CD4-positive, alpha-beta T cell treated with Interleukin-6 for 4 hours (primary cell): ENCODE measurements around the gene AP1M2.
"Not testable (repeated sequence)": the region's sequence is repeated elsewhere in the genome, so short reads cannot be mapped to it uniquely, and the experiment has no call there.

Experiments
- DNase-seq: peaks from one replicate; pipeline ENCODE4 v3.0.0-alpha.2; 2020; ENCODE audit warnings: mixed read lengths

AP1M2 gene

DNA sequence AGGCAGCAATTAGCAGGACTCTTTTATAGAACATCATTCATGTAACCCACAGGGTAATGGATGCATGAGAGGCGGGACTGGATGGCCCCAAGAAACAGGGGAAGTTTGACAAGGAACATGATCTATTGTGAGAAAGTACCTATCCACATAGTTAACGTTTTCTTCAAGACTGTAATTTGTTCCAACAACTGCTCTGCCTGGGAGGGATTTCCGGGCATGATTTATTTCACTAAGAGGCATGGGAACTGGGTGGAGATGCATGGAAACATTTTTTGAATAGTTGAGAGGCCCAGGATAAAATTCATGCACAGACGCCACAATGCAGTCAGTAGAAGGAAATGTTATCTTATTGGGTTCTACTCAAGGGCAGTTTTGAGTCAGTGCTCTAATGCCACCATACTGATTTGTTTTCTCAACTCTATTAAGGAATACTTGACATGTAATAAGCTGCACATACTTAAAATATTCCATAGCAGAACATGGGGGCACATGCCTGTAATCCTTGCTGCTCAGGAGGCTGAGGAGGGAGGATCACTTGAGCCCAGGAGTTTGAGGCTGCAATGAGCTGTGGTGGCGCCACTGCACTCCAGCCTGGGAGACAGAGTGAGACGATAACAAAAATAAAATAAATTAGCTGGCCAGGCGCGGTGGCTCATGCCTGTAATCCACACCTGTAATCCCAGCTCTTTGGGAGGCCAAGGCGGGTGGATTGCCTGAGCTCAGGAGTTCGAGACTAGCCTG is 53.3 kb downstream of the AP1M2 start:
- no peak for DNase-seq

DNA sequence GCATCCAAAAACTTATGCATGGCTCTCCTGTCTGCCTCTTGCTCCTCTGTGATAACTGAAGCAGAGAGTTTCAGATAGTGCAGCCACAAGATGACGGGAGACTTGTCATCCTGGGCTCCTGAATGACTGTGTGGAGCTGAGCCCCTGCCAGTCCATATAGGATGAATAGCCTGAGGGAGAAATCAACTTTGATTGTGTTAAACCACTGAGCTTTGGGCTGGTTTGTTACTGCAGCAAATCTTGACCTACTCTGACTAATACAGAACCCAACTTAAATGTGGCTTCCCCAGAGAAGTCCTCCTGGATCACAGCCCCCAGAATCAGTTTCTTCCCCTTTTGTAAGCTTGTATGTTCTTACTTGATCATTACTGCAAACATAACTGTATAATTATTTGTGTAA is 54.7 kb downstream of the AP1M2 start:
- DNase-seq = no peak

DNA sequence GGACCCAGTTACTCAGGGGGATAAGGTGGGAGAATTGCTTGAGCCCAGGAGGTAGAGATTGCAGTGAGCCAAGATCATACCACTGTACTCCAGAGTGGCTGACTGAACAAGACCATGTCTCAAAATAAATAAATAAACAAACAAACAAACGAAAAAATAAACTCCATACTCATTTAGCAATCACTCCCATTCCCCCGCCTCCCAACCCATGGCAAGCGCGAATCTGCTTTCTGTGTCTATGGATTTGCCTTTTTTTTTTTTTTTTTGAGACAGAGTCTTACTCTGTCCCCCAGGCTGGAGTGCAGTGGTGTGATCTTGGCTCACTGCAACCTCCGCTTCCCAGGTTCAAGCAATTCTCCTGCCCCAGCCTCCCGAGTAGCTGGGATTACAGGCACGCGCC is 60.2 kb downstream of the AP1M2 start:
- not testable (repeated sequence) for DNase-seq

DNA sequence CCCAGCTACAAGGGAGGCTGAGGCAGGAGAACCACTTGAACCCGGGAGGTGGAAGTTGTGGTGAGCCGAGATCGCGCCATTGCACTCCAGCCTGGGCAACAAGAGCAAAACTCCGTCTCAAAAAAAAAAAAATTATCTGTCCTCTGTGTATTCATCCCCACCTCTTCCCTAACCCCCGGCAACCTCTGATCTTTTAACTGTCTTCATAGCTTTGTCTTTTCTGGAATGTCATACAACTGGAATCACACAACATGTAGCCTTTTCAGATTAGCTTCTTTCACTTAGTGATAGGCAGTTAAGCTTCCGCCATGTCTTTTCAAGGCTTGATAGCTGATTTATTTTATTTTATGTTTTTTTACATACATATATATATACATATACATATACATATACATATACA is 61.5 kb downstream of the AP1M2 start:
- DNase-seq = no peak

DNA sequence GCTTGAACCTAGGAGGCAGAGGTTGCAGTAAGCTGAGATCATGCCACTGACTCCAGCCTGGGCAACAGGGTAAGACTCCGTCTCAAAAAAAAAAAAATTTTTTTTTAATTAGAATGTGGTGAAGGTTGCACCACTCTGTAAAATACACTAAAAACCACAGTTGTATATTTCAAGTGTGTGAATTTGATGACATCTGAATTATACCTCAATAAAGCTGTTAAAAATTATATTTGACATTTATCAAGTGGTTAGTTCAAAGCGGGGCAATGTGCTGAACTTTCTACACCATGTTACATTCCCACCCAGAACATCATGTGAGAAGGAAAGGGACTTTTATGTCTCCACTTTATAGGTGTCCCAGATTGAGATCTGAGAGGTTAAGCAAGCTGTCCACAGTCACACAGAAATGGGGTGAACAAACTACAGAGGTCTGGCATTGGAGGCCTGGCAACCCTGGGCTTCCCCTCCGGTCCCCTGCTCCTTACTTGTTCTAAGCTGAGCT is 63.9 kb downstream of the AP1M2 start:
- no peak for DNase-seq
